GM18499 (cell line): ENCODE measurements around the gene CTSD.
"Not testable (repeated sequence)": the region's sequence is repeated elsewhere in the genome, so short reads cannot be mapped to it uniquely, and the experiment has no call there.

Source experiments
- ATAC-seq: cut with Tn5 transposase; IDR thresholded peaks from one replicate; pipeline ENCODE4 v1.9.1; 2021; ENCODE audit warnings: moderate number of reproducible peaks; ENCODE audit not compliant: insufficient read depth, unreplicated experiment

Gene CTSD

GRCh38 chr11:1770528-1770927 is 6.8 kb upstream of the CTSD start:
- ATAC-seq: no peak

- ATAC-seq: no peak
Measured at GRCh38 chr11:1770061-1770460, 6.3 kb upstream of the CTSD start.

GRCh38 chr11:1769304-1769936 is 5.7 kb upstream of the CTSD start:
- not testable (repeated sequence) for ATAC-seq

GRCh38 chr11:1768141-1768469 is 4.4 kb upstream of the CTSD start:
- no peak for ATAC-seq

- ATAC-seq: no peak
Measured at GRCh38 chr11:1767399-1768140, 3.8 kb upstream of the CTSD start.

GRCh38 chr11:1766719-1767398 is 3.1 kb upstream of the CTSD start:
- ATAC-seq: no peak

GRCh38 chr11:1765871-1766718 is 2.4 kb upstream of the CTSD start:
- ATAC-seq: no peak

- ATAC-seq: no peak
Measured at GRCh38 chr11:1763336-1763795, 361 bp downstream of the CTSD start.

GRCh38 chr11:1762537-1763302 is 1.0 kb downstream of the CTSD start:
- ATAC-seq: no peak

GRCh38 chr11:1761857-1762536 is 1.7 kb downstream of the CTSD start:
- no peak for ATAC-seq

GRCh38 chr11:1761110-1761856 is 2.4 kb downstream of the CTSD start:
- ATAC-seq: no peak

- no peak for ATAC-seq
Measured at GRCh38 chr11:1760351-1761109, 3.2 kb downstream of the CTSD start.

- no peak for ATAC-seq
Measured at GRCh38 chr11:1759851-1760220, 3.9 kb downstream of the CTSD start.

GRCh38 chr11:1759151-1759850 is 4.4 kb downstream of the CTSD start:
- no peak for ATAC-seq

- no peak for ATAC-seq
Measured at GRCh38 chr11:1758611-1759150, 5.0 kb downstream of the CTSD start.

GRCh38 chr11:1757861-1758610 is 5.7 kb downstream of the CTSD start:
- no peak for ATAC-seq
